WTC11 (cell line): ENCODE measurements around the gene ARID3B. TPM values are rescaled to one million over a fixed set of nuclear protein-coding genes. Genes with fewer than 3 reads are reported as not detected.

ENCODE experiments used
- ATAC-seq: fragments of 200-7000 bp; cut with Tn5 transposase; 2 replicates; pipeline ENCODE4 v1.10.0; 2021; ENCODE audit warnings: mild to moderate bottlenecking, moderate library complexity
- CTCF ChIA-PET: fragments of 300-600 bp; sonication (Branson Sonifier 250); formaldehyde crosslinking; loops from one replicate; lab custom pipeline; 2021; ENCODE audit warnings: antibody characterized with exemption; lab: Charles Lee
- POLR2A ChIA-PET: fragments of 350-600 bp; sonication (Branson Sonifier 250); formaldehyde crosslinking; loops from one replicate; lab custom pipeline; 2021; ENCODE audit warnings: antibody characterized with exemption; lab: Charles Lee
- DNase-seq: peaks from one replicate; pipeline ENCODE4 v3.0.0; 2021; ENCODE audit warnings: low spot score
- H3K27ac Mint-ChIP-seq: 2 replicates; pipeline ENCODE4 v1.8.0; 2021; ENCODE audit warnings: mixed read lengths
- H3K27me3 Mint-ChIP-seq: 2 replicates; pipeline ENCODE4 v1.8.0; 2021; ENCODE audit warnings: low read depth, mild to moderate bottlenecking, moderate library complexity, mixed read lengths
- H3K36me3 Mint-ChIP-seq: 2 replicates; pipeline ENCODE4 v1.8.0; 2021; ENCODE audit warnings: mixed read lengths
- H3K4me1 Mint-ChIP-seq: 2 replicates; pipeline ENCODE4 v1.8.0; 2022; ENCODE audit warnings: mixed read lengths
- H3K4me3 Mint-ChIP-seq: 2 replicates; pipeline ENCODE4 v1.8.0; 2021; ENCODE audit warnings: mild to moderate bottlenecking, moderate library complexity, mixed read lengths
- H3K9me3 Mint-ChIP-seq: 2 replicates; pipeline ENCODE4 v1.8.0; 2021; ENCODE audit warnings: mixed read lengths
- ATF1 ChIP-seq: sonication (generic); formaldehyde crosslinking; IDR thresholded peaks from 2 replicates; pipeline ENCODE4 v1.8.1; 2023; ENCODE audit warnings: mild to moderate bottlenecking, moderate library complexity, missing genetic modification reagents
- E2F1 ChIP-seq: sonication (generic); formaldehyde crosslinking; IDR thresholded peaks from 2 replicates; pipeline ENCODE4 v1.8.0; 2022; ENCODE audit warnings: mild to moderate bottlenecking, missing genetic modification reagents
- E2F4 ChIP-seq: sonication (generic); formaldehyde crosslinking; IDR thresholded peaks from 2 replicates; pipeline ENCODE4 v1.8.1; 2022; ENCODE audit warnings: low read depth, mild to moderate bottlenecking, moderate library complexity, missing genetic modification reagents, borderline replicate concordance
- ETV6 ChIP-seq: sonication (generic); formaldehyde crosslinking; IDR thresholded peaks from 2 replicates; pipeline ENCODE4 v1.8.1; 2022; ENCODE audit warnings: mild to moderate bottlenecking, missing genetic modification reagents
- IRF2 ChIP-seq: sonication (generic); formaldehyde crosslinking; IDR thresholded peaks from 2 replicates; pipeline ENCODE4 v1.8.0; 2022; ENCODE audit warnings: low read depth, missing genetic modification reagents, borderline replicate concordance
- MLX ChIP-seq: sonication (generic); formaldehyde crosslinking; IDR thresholded peaks from 2 replicates; pipeline ENCODE4 v1.8.1; 2023; ENCODE audit warnings: mild to moderate bottlenecking, missing genetic modification reagents, moderate library complexity
- RELA ChIP-seq: sonication (generic); formaldehyde crosslinking; IDR thresholded peaks from 2 replicates; pipeline ENCODE4 v1.8.1; 2022; ENCODE audit warnings: missing genetic modification reagents, mild to moderate bottlenecking, borderline replicate concordance
- RORB ChIP-seq: fragments of 250-450 bp; sonication (Bioruptor Pico); IDR thresholded peaks from 2 replicates; pipeline ENCODE4 v1.9.0; 2021; ENCODE audit warnings: mild to moderate bottlenecking
- SMAD4 ChIP-seq: sonication (generic); formaldehyde crosslinking; IDR thresholded peaks from 2 replicates; pipeline ENCODE4 v1.8.0; 2022; ENCODE audit warnings: mild to moderate bottlenecking, missing genetic modification reagents
- TEAD1 ChIP-seq: sonication (generic); formaldehyde crosslinking; IDR thresholded peaks from 2 replicates; pipeline ENCODE4 v1.8.0; 2022; ENCODE audit warnings: mild to moderate bottlenecking, missing genetic modification reagents
- TEAD4 ChIP-seq: sonication (generic); formaldehyde crosslinking; IDR thresholded peaks from 2 replicates; pipeline ENCODE4 v1.8.0; 2022; ENCODE audit warnings: mild to moderate bottlenecking, missing genetic modification reagents
- ZBTB43 ChIP-seq: sonication (generic); formaldehyde crosslinking; IDR thresholded peaks from 2 replicates; pipeline ENCODE4 v1.8.1; 2023; ENCODE audit warnings: mild to moderate bottlenecking, missing genetic modification reagents
- ZMAT4 ChIP-seq: fragments of 250-450 bp; sonication (Bioruptor Pico); IDR thresholded peaks from 2 replicates; pipeline ENCODE4 v1.9.0; 2021; ENCODE audit warnings: mild to moderate bottlenecking
- ZNF121 ChIP-seq: sonication (generic); formaldehyde crosslinking; IDR thresholded peaks from 2 replicates; pipeline ENCODE4 v1.8.0; 2023; ENCODE audit warnings: missing genetic modification reagents
- ZNF138 ChIP-seq: sonication (generic); formaldehyde crosslinking; conservative IDR thresholded peaks from 2 replicates; pipeline ENCODE4 v1.8.1; 2022; ENCODE audit warnings: mild to moderate bottlenecking, moderate library complexity, missing genetic modification reagents
- ZNF281 ChIP-seq: sonication (generic); formaldehyde crosslinking; IDR thresholded peaks from 2 replicates; pipeline ENCODE4 v1.8.0; 2023; ENCODE audit warnings: mild to moderate bottlenecking, missing genetic modification reagents
- ZNF425 ChIP-seq: fragments of 250-450 bp; sonication (Bioruptor Pico); conservative IDR thresholded peaks from 2 replicates; pipeline ENCODE4 v1.9.0; 2021; ENCODE audit warnings: mild to moderate bottlenecking
- total RNA-seq: library from RNA; stranded (reverse); gene quantifications from 3 replicates; pipeline ENCODE4 v1.2.3, GENCODE V29; 2021

Gene ARID3B
- total RNA-seq, 1 experiment from 2014 or later: 133 TPM

- no peak for DNase-seq
- Mint-ChIP-seq H3K9me3 (no peaks in the 10 kb centered on the region), H3K27ac (no peak overlapping the region), H3K27me3 (peaks cover 28% of the 10 kb centered on the region), H3K4me1 (no peaks in the 10 kb centered on the region), H3K4me3 (no peak overlapping the region), H3K36me3 (no peaks in the 10 kb centered on the region)
- CTCF ChIA-PET: interaction anchor here (0.6 to 2.9 kb wide), 2 partner anchors 16 kb away, joined by 3 to 11 read pairs; no protein-coding TSS in a partner anchor
- POLR2A ChIA-PET: no interaction called here
- ATAC-seq: no peak
- TF ChIP-seq ZNF281 (CRISPR knock-in tag) (no peak), SMAD4 (CRISPR knock-in tag) (no peak), ZNF138 (CRISPR knock-in tag) (no peak), TEAD4 (CRISPR knock-in tag) (no peak), TEAD1 (CRISPR knock-in tag) (no peak), E2F1 (CRISPR knock-in tag) (no peak), RORB (CRISPR knock-in tag) (no peak), RELA (no peak), ATF1 (CRISPR knock-in tag) (no peak), MLX (no peak), E2F4 (no peak)
Observed at GRCh38 chr15:74604983-74605794, 64.2 kb downstream of the ARID3B start.

- Mint-ChIP-seq H3K4me3 (no peak overlapping the region), H3K9me3 (no peaks in the 10 kb centered on the region), H3K4me1 (no peaks in the 10 kb centered on the region), H3K36me3 (no peaks in the 10 kb centered on the region), H3K27ac (no peak overlapping the region), H3K27me3 (peaks cover 28% of the 10 kb centered on the region)
- no peak for TF ChIP-seq ZMAT4 (CRISPR knock-in tag)
- DNase-seq: no peak
- CTCF ChIA-PET: interaction anchor here (0.6 kb wide), 1 partner anchor 16 kb away, joined by 3 read pairs; no protein-coding TSS in a partner anchor
- POLR2A ChIA-PET: no interaction called here
- ATAC-seq: no peak
Observed at GRCh38 chr15:74605795-74606150, 64.8 kb downstream of the ARID3B start.

- POLR2A ChIA-PET: no interaction called here
- no peak for ATAC-seq
- no peak for DNase-seq
- Mint-ChIP-seq H3K4me1 (no peaks in the 10 kb centered on the region), H3K4me3 (no peak overlapping the region), H3K27ac (no peak overlapping the region), H3K9me3 (no peaks in the 10 kb centered on the region), H3K36me3 (no peaks in the 10 kb centered on the region), H3K27me3 (peaks cover 51% of the 10 kb centered on the region)
- CTCF ChIA-PET: interaction anchor here (3.8 kb wide), 1 partner anchor 13 kb away, joined by 20 read pairs; no protein-coding TSS in a partner anchor
- no peak for TF ChIP-seq ETV6
- TF ChIP-seq ZNF121: no peak
- TF ChIP-seq IRF2 (CRISPR knock-in tag): no peak
- TF ChIP-seq E2F1 (CRISPR knock-in tag): no peak
- no peak for TF ChIP-seq ZBTB43 (CRISPR knock-in tag)
- no peak for TF ChIP-seq ZMAT4 (CRISPR knock-in tag)
- no peak for TF ChIP-seq ZNF425 (CRISPR knock-in tag)
Observed at GRCh38 chr15:74608786-74609185, 67.8 kb downstream of the ARID3B start.
